Measurements from ENCODE around the gene SDR42E2. TPM values are rescaled to one million over a fixed set of nuclear protein-coding genes. Genes with fewer than 3 reads are reported as not detected.
"Not testable (repeated sequence)": the region's sequence is repeated elsewhere in the genome, so short reads cannot be mapped to it uniquely, and the experiment has no call there.

Gene SDR42E2
- polyA plus RNA-seq, 1 of the 3 experiments (the other 2 are of a cell fraction), result not detected

DNA sequence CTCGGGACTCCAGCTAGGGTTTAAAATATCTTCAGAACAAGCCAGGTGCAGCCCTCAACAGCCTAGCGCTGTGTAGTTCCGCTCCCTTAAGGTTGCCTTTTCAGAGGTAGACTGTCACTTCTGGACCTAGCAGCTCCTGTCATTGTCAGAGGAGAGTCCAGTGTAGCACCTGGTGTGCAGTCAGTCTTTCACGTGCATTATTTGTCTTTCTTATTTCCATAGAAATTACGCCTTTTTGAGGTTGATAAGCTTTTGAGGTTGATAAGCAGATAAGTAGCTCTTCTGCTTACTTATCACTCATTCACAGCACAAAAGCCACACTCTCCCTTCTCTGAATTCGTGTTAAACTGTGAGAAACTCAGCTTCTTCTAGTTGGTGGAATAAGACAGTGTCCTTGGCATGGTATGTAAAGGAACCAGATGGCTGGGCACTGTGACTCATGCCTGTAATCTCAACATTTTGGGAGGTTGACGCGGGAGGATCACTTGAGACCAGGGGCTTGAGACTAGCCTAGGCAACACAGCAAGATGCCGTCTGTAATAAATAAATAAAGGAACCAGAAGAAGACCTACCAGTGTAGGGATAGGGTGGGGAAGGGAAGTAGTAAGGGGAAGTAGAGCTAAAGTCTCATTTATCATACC lies 54.0 kb downstream of the SDR42E2 start:
- no peak for DNase-seq
- H3K79me2 ChIP-seq (ENCODE audit: insufficient read depth), result peaks cover 26% of the 10 kb centered on the region
- no peak overlapping the region for H3K9ac ChIP-seq
- no peaks in the 10 kb centered on the region for H3F3A ChIP-seq (replicated peaks; ENCODE audit: insufficient read depth)
- no peaks in the 10 kb centered on the region for H3K9me2 ChIP-seq
- no peak overlapping the region for H2AFZ ChIP-seq (ENCODE audit: low read depth)
- H3K4me3 ChIP-seq (ENCODE audit: low read depth in 2 of 2, low read length in 1 of 2), result no peak overlapping the region
- peaks cover 0 to 2% of the 10 kb centered on the region in 2 experiments; a peak in 1 of 4 replicates for H3K4me1 ChIP-seq (ENCODE audit: control insufficient read depth in 1 of 2, insufficient read depth in 2 of 2, low read depth in 1 of 2, low read length in 1 of 2)
- WGBS (ENCODE audit: low lambda C conversion rate), result 94% methylated on average over 9 of the region's 9 CpGs
- no peaks in the 10 kb centered on the region for H3K27me3 ChIP-seq (ENCODE audit: insufficient read depth)
- TF ChIP-seq RXRA (IDR thresholded peaks at IDR 0.05; ENCODE audit: borderline replicate concordance, low read depth) (no peak), FOXJ3 (CRISPR knock-in tag; IDR thresholded peaks at IDR 0.05) (no peak), MAX (IDR thresholded peaks at IDR 0.05; ENCODE audit: low read depth) (no peak), NFIC (IDR thresholded peaks at IDR 0.05; ENCODE audit: borderline replicate concordance) (no peak), SMC3 (IDR thresholded peaks at IDR 0.05; ENCODE audit: low read depth, low read length) (no peak), SIN3A (IDR thresholded peaks at IDR 0.05; ENCODE audit: borderline replicate concordance, low read depth, low read length) (no peak), GATA2 (CRISPR knock-in tag; IDR thresholded peaks at IDR 0.05) (no peak), TEAD4 (IDR thresholded peaks at IDR 0.05; ENCODE audit: borderline replicate concordance, insufficient read depth) (no peak), MEF2A (IDR thresholded peaks at IDR 0.05; ENCODE audit: borderline replicate concordance, low read depth) (no peak), ELF1 (IDR thresholded peaks at IDR 0.05) (no peak), EP300 (IDR thresholded peaks at IDR 0.05; ENCODE audit: borderline replicate concordance in 1 of 2, low read depth in 1 of 2, low read length in 1 of 2) (no peak), GABPA (IDR thresholded peaks at IDR 0.05; ENCODE audit: low read depth) (no peak)
- TF ChIP-seq, protein P1, sequence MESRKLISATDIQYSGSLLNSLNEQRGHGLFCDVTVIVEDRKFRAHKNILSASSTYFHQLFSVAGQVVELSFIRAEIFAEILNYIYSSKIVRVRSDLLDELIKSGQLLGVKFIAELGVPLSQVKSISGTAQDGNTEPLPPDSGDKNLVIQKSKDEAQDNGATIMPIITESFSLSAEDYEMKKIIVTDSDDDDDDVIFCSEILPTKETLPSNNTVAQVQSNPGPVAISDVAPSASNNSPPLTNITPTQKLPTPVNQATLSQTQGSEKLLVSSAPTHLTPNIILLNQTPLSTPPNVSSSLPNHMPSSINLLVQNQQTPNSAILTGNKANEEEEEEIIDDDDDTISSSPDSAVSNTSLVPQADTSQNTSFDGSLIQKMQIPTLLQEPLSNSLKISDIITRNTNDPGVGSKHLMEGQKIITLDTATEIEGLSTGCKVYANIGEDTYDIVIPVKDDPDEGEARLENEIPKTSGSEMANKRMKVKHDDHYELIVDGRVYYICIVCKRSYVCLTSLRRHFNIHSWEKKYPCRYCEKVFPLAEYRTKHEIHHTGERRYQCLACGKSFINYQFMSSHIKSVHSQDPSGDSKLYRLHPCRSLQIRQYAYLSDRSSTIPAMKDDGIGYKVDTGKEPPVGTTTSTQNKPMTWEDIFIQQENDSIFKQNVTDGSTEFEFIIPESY (IDR thresholded peaks at IDR 0.05; ENCODE audit: borderline replicate concordance, low read depth), result no peak
- TF ChIP-seq, protein P2, sequence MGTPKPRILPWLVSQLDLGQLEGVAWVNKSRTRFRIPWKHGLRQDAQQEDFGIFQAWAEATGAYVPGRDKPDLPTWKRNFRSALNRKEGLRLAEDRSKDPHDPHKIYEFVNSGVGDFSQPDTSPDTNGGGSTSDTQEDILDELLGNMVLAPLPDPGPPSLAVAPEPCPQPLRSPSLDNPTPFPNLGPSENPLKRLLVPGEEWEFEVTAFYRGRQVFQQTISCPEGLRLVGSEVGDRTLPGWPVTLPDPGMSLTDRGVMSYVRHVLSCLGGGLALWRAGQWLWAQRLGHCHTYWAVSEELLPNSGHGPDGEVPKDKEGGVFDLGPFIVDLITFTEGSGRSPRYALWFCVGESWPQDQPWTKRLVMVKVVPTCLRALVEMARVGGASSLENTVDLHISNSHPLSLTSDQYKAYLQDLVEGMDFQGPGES (IDR thresholded peaks at IDR 0.05; ENCODE audit: low read depth, low read length), result no peak
- H3K9me3 ChIP-seq, result no peaks in the 10 kb centered on the region
- no peak overlapping the region for H3K27ac ChIP-seq (ENCODE audit: low read depth in 2 of 2, low read length in 1 of 2)
- H4K20me1 ChIP-seq (ENCODE audit: insufficient read depth), result no peaks in the 10 kb centered on the region
- CTCF ChIA-PET, result interaction anchor here (0.7 to 1.2 kb wide), 5 partner anchors 10 to 82 kb away, joined by 3 to 5 read pairs (median 3); partner anchors contain the start of gene EEF2K
- H3K4me2 ChIP-seq, result no peak overlapping the region
- POLR2A ChIA-PET, result interaction anchor here (0.5 to 1.7 kb wide), 2 partner anchors 25 to 1278 kb away, joined by 3 to 4 read pairs; no protein-coding TSS in a partner anchor
- no peaks in the 10 kb centered on the region for H3K36me3 ChIP-seq (replicated peaks in 1 of 2; ENCODE audit: control insufficient read depth in 1 of 2, insufficient read depth in 2 of 2, low read length in 1 of 2)

DNA sequence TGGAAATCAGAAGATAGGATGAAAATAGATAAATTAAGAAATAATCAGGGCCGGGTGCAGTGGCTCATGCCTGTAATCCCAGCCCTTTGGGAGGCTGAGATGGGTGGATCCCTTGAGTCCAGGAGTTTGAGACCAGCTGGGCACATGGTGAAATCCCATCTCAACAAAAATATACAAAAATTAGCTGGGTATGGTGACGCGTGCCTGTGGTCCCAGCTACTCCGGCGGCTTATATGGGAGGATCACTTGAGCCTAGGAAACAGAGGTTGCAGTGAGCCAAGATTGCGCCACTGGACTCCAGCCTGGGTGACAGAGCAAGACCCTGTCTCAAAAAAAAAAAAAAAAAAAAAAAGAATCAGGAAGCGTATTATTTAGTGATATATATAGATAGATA lies 54.5 kb downstream of the SDR42E2 start:
- not testable (repeated sequence) for H4K20me1 ChIP-seq (ENCODE audit: insufficient read depth); H2AFZ ChIP-seq (ENCODE audit: low read depth); H3K4me2 ChIP-seq; H3K9me3 ChIP-seq; H3K9ac ChIP-seq; H3K4me3 ChIP-seq (ENCODE audit: low read depth in 2 of 2, low read length in 1 of 2); H3F3A ChIP-seq (replicated peaks; ENCODE audit: insufficient read depth); H3K27me3 ChIP-seq (ENCODE audit: insufficient read depth); DNase-seq; H3K27ac ChIP-seq (ENCODE audit: low read depth in 2 of 2, low read length in 1 of 2); H3K4me1 ChIP-seq (ENCODE audit: control insufficient read depth in 1 of 2, insufficient read depth in 2 of 2, low read depth in 1 of 2, low read length in 1 of 2); H3K9me2 ChIP-seq; H3K36me3 ChIP-seq (replicated peaks in 1 of 2; ENCODE audit: control insufficient read depth in 1 of 2, insufficient read depth in 2 of 2, low read length in 1 of 2)
- POLR2A ChIA-PET, result interaction anchor here (0.5 to 1.7 kb wide), 2 partner anchors 26 to 1278 kb away, joined by 3 to 4 read pairs; no protein-coding TSS in a partner anchor
- CTCF ChIA-PET, result interaction anchor here (1.0 to 1.1 kb wide), 3 partner anchors 10 to 81 kb away, joined by 3 to 5 read pairs (median 4); partner anchors contain the start of gene EEF2K
- 97% methylated on average over 7 of the region's 7 CpGs for WGBS (ENCODE audit: low lambda C conversion rate)
- peaks cover 22% of the 10 kb centered on the region for H3K79me2 ChIP-seq (ENCODE audit: insufficient read depth)

Data from SK-N-SH (cell line).